IPS-18a (cell line): ENCODE data around the gene CHST11.
"Not testable (repeated sequence)": the region's sequence is repeated elsewhere in the genome, so short reads cannot be mapped to it uniquely, and the experiment has no call there.

Source experiments
- H3K27ac ChIP-seq: one replicate; pipeline ENCODE4 v1.5.1; 2013; ENCODE audit warnings: low read length
- H3K27me3 ChIP-seq: one replicate; pipeline ENCODE4 v1.6.1; 2013; ENCODE audit warnings: mild to moderate bottlenecking, low read length; ENCODE audit not compliant: control insufficient read depth, insufficient read depth
- H3K36me3 ChIP-seq: one replicate; pipeline ENCODE4 v1.6.1; 2013; ENCODE audit warnings: low read depth, low read length; ENCODE audit not compliant: control insufficient read depth
- H3K4me1 ChIP-seq: one replicate; pipeline ENCODE4 v1.6.1; 2013; ENCODE audit warnings: low read depth, low read length; ENCODE audit not compliant: control insufficient read depth
- H3K4me3 ChIP-seq: one replicate; pipeline ENCODE4 v1.5.1; 2013; ENCODE audit warnings: low read length
- H3K9ac ChIP-seq: one replicate; pipeline ENCODE4 v1.6.1; 2013; ENCODE audit warnings: mild to moderate bottlenecking, low read length, moderate library complexity
- H3K9me3 ChIP-seq: one replicate; pipeline ENCODE4 v1.6.1; 2013; ENCODE audit warnings: low read depth, low read length; ENCODE audit not compliant: control insufficient read depth

The CHST11 gene

DNA sequence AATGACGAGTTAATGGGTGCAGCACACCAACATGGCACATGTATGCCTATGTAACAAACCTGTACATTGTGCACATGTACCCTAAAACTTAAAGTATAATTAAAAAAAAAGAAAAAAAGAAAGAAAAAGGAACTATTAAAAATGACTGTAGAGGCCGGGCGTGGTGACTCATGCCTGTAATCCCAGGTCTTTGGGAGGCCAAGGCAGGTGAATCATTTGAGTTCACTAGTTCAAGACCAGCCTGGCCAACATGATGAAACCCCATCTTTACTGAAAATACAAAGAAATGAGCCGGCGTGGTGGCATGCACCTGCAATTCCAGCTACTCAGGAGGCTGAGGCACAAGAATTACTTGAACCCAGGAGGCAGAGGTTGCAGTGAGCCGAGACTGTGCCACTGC, 118.0 kb downstream of the CHST11 start:
- H3K9ac ChIP-seq, H3K4me1 ChIP-seq, H3K9me3 ChIP-seq, H3K27me3 ChIP-seq, H3K36me3 ChIP-seq, H3K4me3 ChIP-seq, H3K27ac ChIP-seq: not testable (repeated sequence)

DNA sequence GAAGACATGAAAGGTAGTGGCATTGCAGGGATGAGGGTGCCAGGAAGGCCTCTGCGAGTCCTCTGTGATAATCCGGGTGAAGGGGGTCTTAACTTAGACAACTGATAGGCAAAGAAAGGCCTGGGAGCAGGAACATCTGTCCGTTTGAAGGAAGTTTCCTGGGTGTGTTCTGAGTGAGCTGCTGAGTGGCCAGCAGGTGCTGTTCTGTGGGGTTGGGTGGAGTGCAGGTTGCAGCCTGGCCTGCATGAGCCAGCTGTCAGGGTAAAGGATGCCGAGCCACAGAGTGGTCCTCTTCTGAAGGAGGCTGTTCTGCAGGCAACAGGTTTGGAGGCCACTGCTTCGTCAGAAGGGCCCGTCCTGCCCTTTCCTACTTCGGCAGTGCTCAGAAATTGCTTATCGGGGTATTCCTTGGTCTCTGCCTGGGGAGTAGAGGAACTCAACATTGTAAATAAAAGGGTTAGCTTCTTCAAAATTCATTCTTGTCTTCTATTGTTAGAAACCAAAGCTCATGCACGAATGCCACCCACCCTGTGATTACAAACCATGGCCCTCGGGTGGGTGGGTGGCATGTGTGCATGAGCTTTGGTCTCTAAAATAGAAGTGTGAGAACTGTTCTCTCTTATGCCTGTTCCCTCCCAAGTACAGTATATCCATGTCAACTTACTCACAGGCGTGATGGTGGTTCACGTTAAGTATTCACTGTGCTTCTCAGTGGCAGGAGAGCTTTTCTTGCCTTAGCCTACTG, 118.9 kb downstream of the CHST11 start:
- H3K9ac ChIP-seq = no peak overlapping the region

DNA sequence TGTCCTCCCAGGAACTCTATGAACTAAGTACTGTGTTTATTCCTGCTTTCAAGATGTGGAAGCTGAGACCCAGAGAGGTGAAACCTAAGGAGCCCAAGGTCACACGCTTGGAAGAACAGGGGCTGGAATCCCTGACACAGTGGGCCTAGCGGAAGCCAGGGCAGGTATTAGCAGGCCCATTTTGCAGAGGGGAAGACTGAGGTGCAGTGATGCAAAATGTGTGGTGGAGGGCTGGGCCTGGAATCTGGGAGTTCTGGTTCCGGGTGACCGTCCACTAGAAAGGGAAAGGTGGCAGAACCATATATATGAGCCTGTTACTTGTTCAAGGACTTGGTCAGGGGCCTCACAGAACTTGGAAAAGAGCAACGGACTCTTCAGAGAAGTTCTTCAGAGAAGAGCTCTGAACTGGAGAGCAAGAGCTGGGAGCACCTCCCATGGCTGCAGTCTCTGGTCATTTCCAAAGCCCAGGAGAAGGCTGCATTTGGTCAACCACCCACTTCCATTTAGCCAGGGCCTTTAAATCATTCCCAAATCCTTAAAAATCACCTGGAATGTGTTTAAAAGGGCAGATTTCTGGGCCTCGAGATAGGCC, 119.5 kb downstream of the CHST11 start:
- H3K4me3 ChIP-seq = no peak overlapping the region
- H3K9me3 ChIP-seq = no peaks in the 10 kb centered on the region
- no peaks in the 10 kb centered on the region for H3K36me3 ChIP-seq
- no peak overlapping the region for H3K9ac ChIP-seq
- no peak overlapping the region for H3K27ac ChIP-seq
- no peaks in the 10 kb centered on the region for H3K27me3 ChIP-seq
- H3K4me1 ChIP-seq = no peaks in the 10 kb centered on the region

More for the DNA sequence above, 118.9 kb downstream of the CHST11 start:
- H3K27ac ChIP-seq = no peak overlapping the region
- no peaks in the 10 kb centered on the region for H3K4me1 ChIP-seq
- no peaks in the 10 kb centered on the region for H3K9me3 ChIP-seq
- no peaks in the 10 kb centered on the region for H3K27me3 ChIP-seq
- H3K4me3 ChIP-seq = no peak overlapping the region
- no peaks in the 10 kb centered on the region for H3K36me3 ChIP-seq

DNA sequence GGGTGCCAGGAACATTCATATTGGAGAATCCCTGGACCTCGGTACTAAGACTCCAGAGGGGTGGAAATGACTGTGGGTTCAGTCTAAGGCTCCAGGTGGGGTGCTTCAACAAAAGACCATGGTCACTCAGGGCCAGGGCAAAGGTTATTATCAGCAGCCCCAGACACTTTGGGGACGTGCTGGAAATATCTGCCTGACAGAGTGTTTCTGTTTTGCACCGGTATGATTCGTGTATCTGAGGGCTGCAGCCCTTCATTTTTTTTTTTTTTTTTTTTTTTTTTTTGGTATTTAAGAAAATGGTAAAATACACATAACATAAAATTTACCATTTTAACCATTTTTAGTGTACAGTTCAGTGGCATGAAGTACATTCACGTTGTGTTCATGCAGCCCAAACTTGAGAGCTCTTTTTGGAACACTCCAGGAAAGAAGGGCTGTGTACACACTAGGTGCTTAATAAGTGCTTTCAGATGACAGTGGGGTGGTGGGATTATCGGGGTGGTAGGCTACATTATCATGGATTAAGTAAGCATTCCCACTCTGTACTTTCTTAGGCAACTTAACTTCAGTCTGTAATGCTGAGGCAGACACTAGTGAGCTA, 120.3 kb downstream of the CHST11 start:
- Histone ChIP-seq H3K9ac (no peak overlapping the region), H3K27me3 (no peaks in the 10 kb centered on the region), H3K4me3 (no peak overlapping the region), H3K4me1 (no peaks in the 10 kb centered on the region), H3K27ac (no peak overlapping the region), H3K9me3 (no peaks in the 10 kb centered on the region), H3K36me3 (no peaks in the 10 kb centered on the region)

DNA sequence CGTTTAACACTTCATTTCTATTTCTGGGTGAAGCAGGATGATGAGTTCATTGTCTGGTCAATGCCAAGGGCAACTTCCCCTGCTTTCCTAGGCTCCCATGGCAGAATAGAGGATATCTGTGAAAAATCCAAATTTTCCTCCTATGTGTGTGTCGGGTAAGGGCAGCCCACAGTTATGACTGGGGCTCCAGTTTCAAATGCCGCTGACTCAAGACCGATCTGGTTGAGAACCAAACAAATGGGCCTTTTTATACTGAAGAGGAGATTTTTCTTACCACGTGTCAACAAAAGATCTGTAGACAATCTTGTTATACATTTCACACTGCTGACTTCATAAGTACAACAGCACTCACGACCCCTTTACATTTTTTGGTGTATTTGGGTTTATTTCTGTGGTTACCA, 120.8 kb downstream of the CHST11 start:
- H3K9me3 ChIP-seq = no peaks in the 10 kb centered on the region
- H3K9ac ChIP-seq = no peak overlapping the region
- H3K36me3 ChIP-seq = no peaks in the 10 kb centered on the region
- no peaks in the 10 kb centered on the region for H3K27me3 ChIP-seq
- no peak overlapping the region for H3K4me3 ChIP-seq
- no peak overlapping the region for H3K27ac ChIP-seq
- no peaks in the 10 kb centered on the region for H3K4me1 ChIP-seq

DNA sequence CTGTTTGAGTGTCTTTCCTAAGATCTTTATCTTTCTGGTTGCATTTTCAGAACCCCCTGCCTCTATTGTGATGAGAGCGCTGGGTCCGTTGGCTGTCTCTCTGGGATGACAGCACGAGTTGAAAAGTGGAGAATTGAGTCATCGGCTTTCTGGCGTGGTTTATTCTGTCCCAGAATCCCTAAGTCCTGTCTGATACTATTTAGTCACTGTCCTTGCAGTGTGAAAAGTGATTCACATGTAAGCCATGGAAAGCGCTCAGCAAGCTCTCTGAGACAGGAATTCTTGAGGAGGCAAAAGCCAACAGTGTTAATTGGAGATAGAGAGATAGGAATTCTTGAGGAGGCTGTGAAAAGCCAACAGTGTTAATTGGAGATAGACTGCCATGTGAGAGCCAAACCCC, 121.7 kb downstream of the CHST11 start:
- Histone ChIP-seq H3K27me3 (no peaks in the 10 kb centered on the region), H3K4me1 (no peaks in the 10 kb centered on the region), H3K9ac (no peak overlapping the region), H3K36me3 (no peaks in the 10 kb centered on the region), H3K27ac (no peak overlapping the region), H3K4me3 (no peak overlapping the region), H3K9me3 (no peaks in the 10 kb centered on the region)

DNA sequence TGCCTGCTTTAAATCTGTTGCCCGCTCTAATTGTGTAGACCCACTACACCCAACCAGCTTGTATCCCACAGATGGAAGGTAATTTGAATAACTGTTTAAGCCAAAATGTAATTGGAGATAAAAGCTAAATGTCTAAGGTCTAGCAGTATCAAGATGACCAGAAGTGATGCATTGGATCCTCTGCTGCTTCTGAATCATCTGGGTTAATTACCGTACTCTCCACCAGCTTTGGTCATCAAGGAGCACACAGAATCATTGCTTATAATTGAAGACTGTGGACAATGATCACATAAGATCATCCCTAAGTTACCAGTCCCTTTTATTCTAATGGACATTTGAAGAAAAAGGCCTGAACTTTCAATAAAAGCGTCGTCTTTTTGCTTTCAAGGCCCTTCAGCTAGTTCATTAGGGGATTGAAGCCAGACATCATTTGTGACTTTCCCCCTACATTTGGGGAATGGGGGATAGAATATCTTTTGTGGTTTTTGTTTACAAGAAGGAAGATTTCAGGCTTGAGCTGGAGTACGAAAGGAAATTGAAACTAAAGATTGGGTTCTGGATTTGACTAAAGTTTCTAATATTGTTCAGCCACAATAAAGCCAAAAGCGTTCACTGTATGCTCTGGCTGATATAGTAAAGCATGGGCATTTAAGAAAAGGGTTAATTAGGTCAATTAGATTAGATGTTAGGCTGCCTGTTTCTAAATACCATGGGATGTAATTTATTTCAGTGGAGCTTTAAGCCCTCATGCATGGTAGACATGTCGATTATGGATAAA, 123.2 kb downstream of the CHST11 start:
- Histone ChIP-seq H3K9ac (no peak overlapping the region), H3K27ac (no peak overlapping the region), H3K27me3 (no peaks in the 10 kb centered on the region), H3K4me1 (no peaks in the 10 kb centered on the region), H3K36me3 (no peaks in the 10 kb centered on the region), H3K4me3 (no peak overlapping the region), H3K9me3 (no peaks in the 10 kb centered on the region)

DNA sequence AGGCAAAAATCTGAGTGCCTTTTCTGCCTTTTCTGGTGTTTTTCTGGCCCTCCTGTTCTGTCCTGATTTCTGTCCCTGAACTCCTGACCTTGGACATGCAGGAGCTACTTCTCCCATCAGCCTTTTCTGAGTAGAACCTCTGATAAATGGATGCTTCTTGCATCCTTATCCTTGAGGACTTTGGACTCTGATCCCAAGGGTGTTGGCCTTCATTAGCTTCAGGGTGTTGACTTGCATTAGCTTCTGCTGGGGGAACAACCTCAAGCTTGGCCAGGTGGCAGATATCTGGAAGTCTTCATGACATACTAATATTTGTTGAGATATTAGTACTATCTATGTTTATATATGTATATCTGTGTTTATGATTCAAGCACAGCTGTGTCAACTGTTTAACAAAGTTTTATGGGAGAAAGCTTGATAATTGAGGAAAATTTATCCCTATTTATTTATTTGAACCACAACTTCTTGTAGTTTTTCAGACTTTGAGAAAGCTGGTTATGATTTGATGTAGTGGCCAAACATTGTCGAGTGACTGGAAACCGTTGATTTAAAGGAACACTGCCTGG, 124.3 kb downstream of the CHST11 start:
- Histone ChIP-seq H3K9me3 (no peaks in the 10 kb centered on the region), H3K27ac (no peak overlapping the region), H3K4me3 (no peak overlapping the region), H3K4me1 (no peaks in the 10 kb centered on the region), H3K27me3 (no peaks in the 10 kb centered on the region), H3K9ac (no peak overlapping the region), H3K36me3 (no peaks in the 10 kb centered on the region)

DNA sequence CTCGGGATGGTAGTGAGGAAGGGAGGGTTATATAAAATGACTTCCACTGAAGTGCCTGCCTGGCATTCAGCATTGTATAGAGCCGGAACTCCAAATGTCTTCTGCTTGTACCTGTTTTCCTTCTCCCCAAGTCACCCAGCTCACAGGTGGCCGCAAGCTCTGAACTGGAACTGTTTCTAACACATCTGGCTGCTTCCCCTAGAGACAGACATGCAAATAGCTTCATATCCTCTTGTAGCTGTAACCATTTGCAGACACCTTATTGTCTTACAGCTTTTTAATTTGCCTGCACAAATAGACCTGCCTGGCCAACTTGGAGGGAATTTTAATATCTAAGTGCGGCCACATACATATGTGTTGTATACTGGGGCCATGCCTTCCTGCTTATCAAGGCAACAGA, 126.0 kb downstream of the CHST11 start:
- Histone ChIP-seq H3K27ac (no peak overlapping the region), H3K4me3 (no peak overlapping the region), H3K9ac (no peak overlapping the region), H3K36me3 (no peaks in the 10 kb centered on the region), H3K27me3 (no peaks in the 10 kb centered on the region), H3K4me1 (no peaks in the 10 kb centered on the region), H3K9me3 (no peaks in the 10 kb centered on the region)

DNA sequence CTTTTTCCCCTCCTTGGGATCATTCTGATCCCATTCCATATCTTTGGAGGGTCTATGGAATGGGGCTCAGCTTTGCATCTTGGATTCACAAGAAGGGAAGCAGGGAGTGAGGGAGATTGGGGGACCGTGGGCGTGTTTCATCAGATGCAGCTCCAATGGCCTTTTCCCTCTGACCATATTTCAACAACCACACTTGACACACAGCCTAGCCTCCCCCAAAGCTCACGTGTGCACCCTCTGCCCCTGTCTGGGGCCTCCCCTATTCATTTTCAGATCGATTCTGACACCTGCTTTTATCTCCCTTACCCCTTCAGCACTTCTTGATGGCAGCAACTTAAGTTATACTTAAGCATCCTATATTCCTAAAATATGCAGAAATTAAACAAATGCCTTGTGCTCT, 126.6 kb downstream of the CHST11 start:
- Histone ChIP-seq H3K4me1 (no peaks in the 10 kb centered on the region), H3K4me3 (no peak overlapping the region), H3K9me3 (no peaks in the 10 kb centered on the region), H3K27ac (no peak overlapping the region), H3K9ac (no peak overlapping the region), H3K36me3 (no peaks in the 10 kb centered on the region), H3K27me3 (no peaks in the 10 kb centered on the region)

DNA sequence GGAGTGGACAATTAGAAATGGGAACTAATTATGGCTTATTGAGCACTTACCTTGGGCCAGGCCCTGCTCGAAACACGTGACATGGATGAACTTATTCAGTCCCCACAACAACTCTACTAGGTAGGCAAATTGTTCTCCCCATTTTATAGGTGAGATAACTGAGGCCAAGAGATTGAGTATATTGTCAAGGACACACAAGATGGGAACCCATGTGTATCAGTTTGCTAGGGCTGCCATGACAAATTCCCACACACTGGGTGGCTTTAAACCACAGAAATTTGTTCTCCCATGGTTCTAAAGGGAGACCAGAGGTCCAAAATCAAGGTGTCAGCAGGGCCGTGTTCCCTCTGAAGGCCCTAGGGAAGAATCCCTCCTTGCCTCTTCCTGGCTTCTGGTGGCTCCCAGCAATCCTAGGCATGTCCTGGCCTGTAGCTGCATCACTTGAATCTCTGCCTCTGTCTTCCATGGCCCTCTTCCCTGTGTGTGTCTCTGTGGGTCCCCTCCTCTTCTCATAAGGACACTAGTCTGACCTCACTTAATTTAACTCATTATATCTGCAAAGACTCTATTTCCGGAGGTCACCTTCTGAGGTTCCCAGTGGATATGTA, 128.8 kb downstream of the CHST11 start:
- no peak overlapping the region for H3K4me3 ChIP-seq
- H3K4me1 ChIP-seq = no peaks in the 10 kb centered on the region
- H3K27me3 ChIP-seq = no peaks in the 10 kb centered on the region
- H3K27ac ChIP-seq = no peak overlapping the region
- no peaks in the 10 kb centered on the region for H3K36me3 ChIP-seq
- H3K9ac ChIP-seq = no peak overlapping the region
- H3K9me3 ChIP-seq = no peaks in the 10 kb centered on the region
